Lung microvascular endothelial cell (primary cell): Measurements from ENCODE around the gene CSHL1. TPM values are rescaled to one million over a fixed set of nuclear protein-coding genes. Genes with fewer than 3 reads are reported as not detected.
"Not testable (repeated sequence)": the region's sequence is repeated elsewhere in the genome, so short reads cannot be mapped to it uniquely, and the experiment has no call there.

Experiments
- DNase-seq, 2 donors: peaks; one replicate each; pipeline versions ENCODE4 v3.0.0 to v3.0.0-alpha.2; 2010; ENCODE audit warnings: low read depth in 2 of 2
- total RNA-seq: library from RNA; depleted of rRNA; stranded (reverse); fragments of >200 nt; gene quantifications from 2 replicates; pipeline ENCODE4 v1.2.1, GENCODE V29; 2014

The CSHL1 gene
- total RNA-seq, 1 donor from 2014 or later, result not detected

GRCh38 chr17:63918789-63919305, 7.8 kb upstream of the CSHL1 start, which contains the start of gene GH1:
Gene GH1 (minus strand): TSS chr17:63918839. CDS start chr17:63918776, 63 bp downstream.
- DNase-seq, result not testable (repeated sequence)

GRCh38 chr17:63918305-63918704, 7.2 kb upstream of the CSHL1 start:
- DNase-seq, result no peak

- no peak for DNase-seq
These were observed 6.6 kb upstream of the CSHL1 start for GRCh38 chr17:63917646-63918045.

- DNase-seq, result not testable (repeated sequence)
These were observed 6.1 kb upstream of the CSHL1 start for GRCh38 chr17:63917206-63917605.

GRCh38 chr17:63916566-63917185, 5.6 kb upstream of the CSHL1 start:
- DNase-seq, result no peak

GRCh38 chr17:63915753-63916152, 4.7 kb upstream of the CSHL1 start:
- not testable (repeated sequence) for DNase-seq

GRCh38 chr17:63914471-63914870, 3.4 kb upstream of the CSHL1 start:
- no peak for DNase-seq

- peak; percentile 27 to 49 for DNase-seq
These were observed 621 bp upstream of the CSHL1 start for GRCh38 chr17:63911657-63912100.

- DNase-seq, result no peak
These were observed 962 bp downstream of the CSHL1 start for GRCh38 chr17:63910096-63910495.

GRCh38 chr17:63909586-63909985, 1.5 kb downstream of the CSHL1 start:
- DNase-seq, result not testable (repeated sequence)

- DNase-seq, result peak; percentile 21 to 44
These were observed 3.8 kb downstream of the CSHL1 start for GRCh38 chr17:63907161-63907778.

- DNase-seq, result not testable (repeated sequence)
These were observed 6.3 kb downstream of the CSHL1 start for GRCh38 chr17:63904796-63905195.

GRCh38 chr17:63903787-63904201, 7.3 kb downstream of the CSHL1 start:
- not testable (repeated sequence) for DNase-seq

GRCh38 chr17:63901971-63902370, 9.1 kb downstream of the CSHL1 start:
- not testable (repeated sequence) for DNase-seq

GRCh38 chr17:63898899-63899798, 11.9 kb downstream of the CSHL1 start:
- DNase-seq, result not testable (repeated sequence)

- DNase-seq, result not testable (repeated sequence)
These were observed 14.3 kb downstream of the CSHL1 start, which contains the start of gene CSH1 for GRCh38 chr17:63896524-63897354. Gene CSH1 (minus strand): TSS chr17:63896574. CDS start chr17:63896511, 63 bp downstream.

GRCh38 chr17:63894821-63895220, 16.2 kb downstream of the CSHL1 start:
- DNase-seq, result not testable (repeated sequence)

- not testable (repeated sequence) for DNase-seq
These were observed 17.0 kb downstream of the CSHL1 start for GRCh38 chr17:63894021-63894420.

GRCh38 chr17:63892316-63893037, 18.6 kb downstream of the CSHL1 start:
- DNase-seq, result peak in 1 of 2 donors; percentile 25
